H9 (cell line): ENCODE measurements around the gene SCD5. TPM values are rescaled to one million over a fixed set of nuclear protein-coding genes. Genes with fewer than 3 reads are reported as not detected.
A peak's percentile ranks its signal among the peaks of the same experiment; 100 is the strongest.

Experiments
- DNase-seq: peaks from one replicate; pipeline ENCODE4 v3.0.0-alpha.2; 2017
- H2AFZ ChIP-seq: one replicate; pipeline ENCODE4 v1.6.1; 2013; ENCODE audit warnings: mild to moderate bottlenecking, low read length, control low read depth, moderate library complexity
- H2AK5ac ChIP-seq: 2 replicates; pipeline ENCODE4 v1.6.1; 2013; ENCODE audit warnings: low read length, control low read depth, mixed read lengths; ENCODE audit not compliant: insufficient read length
- H2BK120ac ChIP-seq: one replicate; pipeline ENCODE4 v1.6.1; 2013; ENCODE audit warnings: low read depth, mild to moderate bottlenecking, low read length, control low read depth, inconsistent platforms; ENCODE audit not compliant: poor library complexity, severe bottlenecking
- H2BK12ac ChIP-seq: 2 replicates; pipeline ENCODE4 v1.6.1; 2013; ENCODE audit warnings: low read length, control low read depth, mixed read lengths, low read depth; ENCODE audit not compliant: insufficient read length
- H2BK15ac ChIP-seq: 2 replicates; pipeline ENCODE4 v1.6.1; 2013; ENCODE audit warnings: low read depth, low read length, control low read depth
- H2BK20ac ChIP-seq: one replicate; pipeline ENCODE4 v1.6.1; 2013; ENCODE audit warnings: low read depth, mild to moderate bottlenecking, low read length, control low read depth, inconsistent platforms; ENCODE audit not compliant: poor library complexity, severe bottlenecking
- H2BK5ac ChIP-seq: 2 replicates; pipeline ENCODE4 v1.6.1; 2013; ENCODE audit warnings: low read length, control low read depth, mixed read lengths; ENCODE audit not compliant: insufficient read length
- H3K14ac ChIP-seq: 2 replicates; pipeline ENCODE4 v1.6.1; 2013; ENCODE audit warnings: low read length, control low read depth; ENCODE audit not compliant: insufficient read depth
- H3K18ac ChIP-seq: 2 replicates; pipeline ENCODE4 v1.6.1; 2013; ENCODE audit warnings: low read depth, mild to moderate bottlenecking, mixed read lengths, low read length, control low read depth; ENCODE audit not compliant: insufficient read length
- H3K23ac ChIP-seq: 2 replicates; pipeline ENCODE4 v1.6.1; 2013; ENCODE audit warnings: low read length, control low read depth, mixed read lengths, low read depth; ENCODE audit not compliant: insufficient read length
- H3K23me2 ChIP-seq: 2 replicates; pipeline ENCODE4 v1.6.1; 2013; ENCODE audit warnings: low read depth, mild to moderate bottlenecking, mixed read lengths, low read length, control low read depth; ENCODE audit not compliant: insufficient read length, poor library complexity, severe bottlenecking
- H3K27ac ChIP-seq: 2 replicates; pipeline ENCODE4 v1.5.1; 2013; ENCODE audit warnings: low read length, control low read depth, mixed read lengths, low read depth; ENCODE audit not compliant: insufficient read length
- H3K27me3 ChIP-seq: 2 replicates; pipeline ENCODE4 v1.6.1; 2013; ENCODE audit warnings: low read length, control low read depth, inconsistent platforms; ENCODE audit not compliant: insufficient read depth
- H3K4ac ChIP-seq: 2 replicates; pipeline ENCODE4 v1.6.1; 2013; ENCODE audit warnings: low read depth, mild to moderate bottlenecking, control low read depth, inconsistent platforms, low read length, moderate library complexity
- H3K4me1 ChIP-seq: 2 replicates; pipeline ENCODE4 v1.6.1; 2013; ENCODE audit warnings: low read length, control low read depth, inconsistent platforms; ENCODE audit not compliant: insufficient read depth
- H3K4me2 ChIP-seq: 2 replicates; pipeline ENCODE4 v1.6.1; 2013; ENCODE audit warnings: low read length, control low read depth, mixed read lengths; ENCODE audit not compliant: insufficient read length, insufficient read depth
- H3K56ac ChIP-seq: 2 replicates; pipeline ENCODE4 v1.6.1; 2013; ENCODE audit warnings: low read depth, mild to moderate bottlenecking, mixed read lengths, low read length, control low read depth; ENCODE audit not compliant: insufficient read length
- H3K79me1 ChIP-seq: 2 replicates; pipeline ENCODE4 v1.6.1; 2013; ENCODE audit warnings: low read depth, mild to moderate bottlenecking, moderate library complexity, low read length, control low read depth, inconsistent platforms; ENCODE audit not compliant: insufficient read depth, poor library complexity, severe bottlenecking
- H3K79me2 ChIP-seq: 2 replicates; pipeline ENCODE4 v1.6.1; 2013; ENCODE audit warnings: low read length, control low read depth, inconsistent platforms; ENCODE audit not compliant: insufficient read depth
- H3K9ac ChIP-seq: 2 replicates; pipeline ENCODE4 v1.6.1; 2013; ENCODE audit warnings: low read length, control low read depth, mixed read lengths; ENCODE audit not compliant: insufficient read length; ENCODE audit errors: extremely low read depth
- H3K9me3 ChIP-seq: one replicate; pipeline ENCODE4 v1.6.1; 2013; ENCODE audit warnings: low read depth, low read length, inconsistent platforms; ENCODE audit not compliant: control insufficient read depth
- H3T11ph ChIP-seq: one replicate; pipeline ENCODE4 v1.6.1; 2013; ENCODE audit warnings: mild to moderate bottlenecking, low read length, control low read depth, inconsistent platforms
- H4K20me1 ChIP-seq: one replicate; pipeline ENCODE4 v1.6.1; 2013; ENCODE audit not compliant: control insufficient read depth, insufficient read length, insufficient read depth
- H4K5ac ChIP-seq: 2 replicates; pipeline ENCODE4 v1.6.1; 2013; ENCODE audit warnings: low read depth, mild to moderate bottlenecking, mixed read lengths, low read length, control low read depth; ENCODE audit not compliant: insufficient read length
- H4K8ac ChIP-seq: replicated peaks from 2 replicates; pipeline ENCODE4 v1.6.1; 2013; ENCODE audit warnings: low read length, control low read depth, mixed read lengths, low read depth; ENCODE audit not compliant: insufficient read length
- H4K91ac ChIP-seq: 2 replicates; pipeline ENCODE4 v1.6.1; 2013; ENCODE audit warnings: low read depth, mild to moderate bottlenecking, moderate library complexity, mixed read lengths, low read length, control low read depth; ENCODE audit not compliant: insufficient read length
- H3K27ac Mint-ChIP-seq, 3 experiments: 2 replicates in 2 of 3; 3 replicates in 1 of 3; pipeline ENCODE4 v1.8.0; 2020 to 2021; ENCODE audit warnings: mixed read lengths in 3 of 3, mild to moderate bottlenecking in 1 of 3, moderate library complexity in 1 of 3
- H3K27me3 Mint-ChIP-seq: 2 replicates; pipeline ENCODE4 v1.8.0; 2021; ENCODE audit warnings: low read depth, mild to moderate bottlenecking, moderate library complexity, mixed read lengths
- H3K36me3 Mint-ChIP-seq, 3 experiments: 2 replicates in 2 of 3; 3 replicates in 1 of 3; pipeline ENCODE4 v1.8.0; 2020 to 2021; ENCODE audit warnings: low read depth in 3 of 3, mixed read lengths in 3 of 3; ENCODE audit not compliant: insufficient read depth in 1 of 3
- H3K4me1 Mint-ChIP-seq, 2 experiments: 2 replicates each; pipeline ENCODE4 v1.8.0; 2020; ENCODE audit warnings: mixed read lengths in 2 of 2
- H3K4me3 Mint-ChIP-seq, 2 experiments: 2 replicates in 1 of 2; 3 replicates in 1 of 2; pipeline ENCODE4 v1.8.0; 2020 to 2021; ENCODE audit warnings: mild to moderate bottlenecking in 2 of 2, mixed read lengths in 2 of 2, moderate library complexity in 1 of 2
- H3K9me3 Mint-ChIP-seq, 2 experiments: 2 replicates in 1 of 2; 3 replicates in 1 of 2; pipeline ENCODE4 v1.8.0; 2020; ENCODE audit warnings: mild to moderate bottlenecking in 2 of 2, mixed read lengths in 2 of 2, moderate library complexity in 1 of 2
- CTCF ChIP-seq: fragments of 200-600 bp; sonication (generic); conservative IDR thresholded peaks from 3 replicates; pipeline ENCODE4 v1.8.0; 2021; ENCODE audit warnings: antibody characterized with exemption, mild to moderate bottlenecking
- WGBS: extraction: QIAGEN DNeasy Blood & Tissue Kit; methylation state at CpG from one replicate; pipeline ENCODE4 v1.1.7; 2013; ENCODE audit warnings: missing lambda C conversion rate, low lambda C conversion rate, mixed read lengths; ENCODE audit not compliant: insufficient read length; ENCODE audit errors: extremely low coverage; 5-methylcytosine and 5-hydroxymethylcytosine counted together
- total RNA-seq: library from RNA; stranded (reverse); gene quantifications from 2 replicates; pipeline ENCODE4 v1.2.1, GENCODE V29; 2021

Gene SCD5
- total RNA-seq, 1 experiment from 2014 or later = 0.68 TPM

- Histone ChIP-seq H2BK15ac (no peak overlapping the region), H4K8ac (no peak overlapping the region), H2AFZ (no peak overlapping the region), H4K20me1 (no peaks in the 10 kb centered on the region), H3K4me2 (no peak overlapping the region), H3K56ac (no peak overlapping the region), H2BK20ac (no peak overlapping the region), H3K79me2 (no peaks in the 10 kb centered on the region), H2AK5ac (no peak overlapping the region), H3K23me2 (no peaks in the 10 kb centered on the region), H3K27ac (no peak overlapping the region), H3K18ac (no peak overlapping the region), H3T11ph (no peak overlapping the region), H3K9me3 (no peaks in the 10 kb centered on the region), H2BK5ac (no peak overlapping the region), H4K5ac (no peak overlapping the region), H2BK12ac (no peak overlapping the region), H3K4me1 (no peaks in the 10 kb centered on the region), H2BK120ac (no peak overlapping the region), H3K14ac (no peak overlapping the region), H3K9ac (no peak overlapping the region), H3K4ac (no peak overlapping the region), H3K23ac (no peak overlapping the region), H4K91ac (no peak overlapping the region), H3K79me1 (no peaks in the 10 kb centered on the region), H3K27me3 (peaks cover 30% of the 10 kb centered on the region; the same call in 1 of the 2 replicates)
- no peak for TF ChIP-seq CTCF
- H3K36me3 Mint-ChIP-seq = no peaks in the 10 kb centered on the region
- H3K27ac Mint-ChIP-seq = no peak overlapping the region
- peaks cover 0 to 6% of the 10 kb centered on the region in 2 experiments; a peak in 1 of 5 replicates for H3K9me3 Mint-ChIP-seq
- H3K4me3 Mint-ChIP-seq = no peak overlapping the region
- peak; percentile 17 for DNase-seq
- peaks cover 35 to 37% of the 10 kb centered on the region in 2 experiments for H3K4me1 Mint-ChIP-seq
- no CpG with 5 or more reads among the region's 1 CpG for WGBS
- H3K27me3 Mint-ChIP-seq = peaks cover 71% of the 10 kb centered on the region
Measured at GRCh38 chr4:82780170-82780751, 18.3 kb downstream of the SCD5 start.
